ENCODE data around the gene ZEB1.

- TF ChIP-seq CTCF (IDR thresholded peaks at IDR 0.05) (no peak), POLR2A (IDR thresholded peaks at IDR 0.05) (no peak)
These were observed 78.8 kb downstream of the ZEB1 start for GRCh38 chr10:31397852-31398251.
